Measurements from ENCODE around the gene PDGFRB. TPM values are rescaled to one million over a fixed set of nuclear protein-coding genes. Genes with fewer than 3 reads are reported as not detected.

Gene PDGFRB
- total and polyA plus RNA-seq, 2 of the 4 experiments (the other 2 are of a cell fraction): 108 to 124 TPM

DNA sequence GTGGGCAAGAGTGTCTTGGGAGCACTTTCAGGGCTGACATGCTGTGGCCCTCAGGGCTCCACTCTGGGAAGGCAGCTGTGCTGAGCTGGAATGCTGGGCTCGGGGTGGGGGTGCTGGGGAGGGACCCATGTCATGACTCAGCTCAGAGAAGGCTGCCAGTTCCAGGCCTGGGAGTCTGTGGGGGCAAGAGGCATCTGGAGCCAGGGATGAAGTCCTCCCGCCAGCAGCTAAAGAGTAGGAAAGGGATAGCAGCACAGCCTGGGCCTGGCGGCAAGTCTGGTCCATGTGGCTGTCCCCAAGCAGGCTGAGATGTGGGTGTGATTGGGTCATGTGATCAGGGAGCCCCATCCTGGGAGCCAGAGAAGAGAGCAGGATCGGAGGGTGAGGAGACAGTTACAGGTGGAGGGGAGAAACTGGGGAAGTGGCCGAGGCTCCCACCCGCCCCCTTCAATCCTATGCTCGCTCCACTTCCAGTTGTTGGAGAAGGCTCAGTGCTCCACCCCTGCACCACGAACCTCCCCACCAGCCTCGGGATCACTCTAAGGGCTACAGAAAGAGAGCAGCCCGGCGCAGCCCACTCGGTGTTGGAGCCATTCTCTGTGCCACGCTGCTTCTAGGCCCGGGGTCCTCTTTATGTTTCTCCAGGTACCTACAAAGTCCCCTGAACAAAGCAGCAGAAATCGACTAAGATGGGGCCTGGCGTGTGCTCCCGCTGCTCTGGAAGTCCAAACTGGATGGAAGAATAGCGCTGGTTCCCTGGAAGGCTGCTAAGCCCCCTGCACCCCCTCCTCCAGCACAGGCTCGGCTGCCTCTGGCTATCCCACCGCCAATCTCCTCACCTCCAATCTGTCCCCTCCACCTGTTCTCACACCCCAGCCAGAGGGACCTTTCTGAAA, 12.0 kb downstream of the PDGFRB start:
- no TSS peak for BruUV-seq (replicated peaks)
- Histone ChIP-seq H3K4me1 (ENCODE audit: control insufficient read depth, insufficient read depth, low read length) (peaks cover 60% of the 10 kb centered on the region), H3K9ac (ENCODE audit: low read depth, low read length) (peak overlapping the region; percentile 75)
- TF ChIP-seq NFE2L2 (IDR thresholded peaks at IDR 0.05; ENCODE audit: low read depth, low read length) (peak; percentile 73), BHLHE40 (IDR thresholded peaks at IDR 0.05; ENCODE audit: low read depth, low read length) (peak; percentile 17; the same call in 1 of the 2 replicates), FOS (IDR thresholded peaks at IDR 0.05; ENCODE audit: low read depth, low read length) (peak; percentile 26; the same call in 1 of the 2 replicates), SMC3 (IDR thresholded peaks at IDR 0.05; ENCODE audit: low read depth, low read length) (0 out of 2 replicates have a peak, but pooled peaks have one; percentile 3), MAZ (IDR thresholded peaks at IDR 0.05; ENCODE audit: borderline replicate concordance, low read depth, low read length) (peak; percentile 87), MXI1 (IDR thresholded peaks at IDR 0.05; ENCODE audit: borderline replicate concordance, low read depth, low read length) (no peak), CEBPB (IDR thresholded peaks at IDR 0.05; ENCODE audit: low read depth, low read length) (no peak), POLR2A (IDR thresholded peaks at IDR 0.05; ENCODE audit: low read depth, low read length) (peak; percentile 50), RFX5 (IDR thresholded peaks at IDR 0.05; ENCODE audit: low read depth, low read length) (no peak), RCOR1 (IDR thresholded peaks at IDR 0.05; ENCODE audit: insufficient replicate concordance, low read length) (peak; percentile 61), CHD1 (IDR thresholded peaks at IDR 0.05; ENCODE audit: low read depth, low read length) (no peak)
- TF ChIP-seq, protein P1, sequence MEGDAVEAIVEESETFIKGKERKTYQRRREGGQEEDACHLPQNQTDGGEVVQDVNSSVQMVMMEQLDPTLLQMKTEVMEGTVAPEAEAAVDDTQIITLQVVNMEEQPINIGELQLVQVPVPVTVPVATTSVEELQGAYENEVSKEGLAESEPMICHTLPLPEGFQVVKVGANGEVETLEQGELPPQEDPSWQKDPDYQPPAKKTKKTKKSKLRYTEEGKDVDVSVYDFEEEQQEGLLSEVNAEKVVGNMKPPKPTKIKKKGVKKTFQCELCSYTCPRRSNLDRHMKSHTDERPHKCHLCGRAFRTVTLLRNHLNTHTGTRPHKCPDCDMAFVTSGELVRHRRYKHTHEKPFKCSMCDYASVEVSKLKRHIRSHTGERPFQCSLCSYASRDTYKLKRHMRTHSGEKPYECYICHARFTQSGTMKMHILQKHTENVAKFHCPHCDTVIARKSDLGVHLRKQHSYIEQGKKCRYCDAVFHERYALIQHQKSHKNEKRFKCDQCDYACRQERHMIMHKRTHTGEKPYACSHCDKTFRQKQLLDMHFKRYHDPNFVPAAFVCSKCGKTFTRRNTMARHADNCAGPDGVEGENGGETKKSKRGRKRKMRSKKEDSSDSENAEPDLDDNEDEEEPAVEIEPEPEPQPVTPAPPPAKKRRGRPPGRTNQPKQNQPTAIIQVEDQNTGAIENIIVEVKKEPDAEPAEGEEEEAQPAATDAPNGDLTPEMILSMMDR (conservative IDR thresholded peaks at IDR 0.05; ENCODE audit: low read depth, low read length): no peak
- TF ChIP-seq, protein P2, sequence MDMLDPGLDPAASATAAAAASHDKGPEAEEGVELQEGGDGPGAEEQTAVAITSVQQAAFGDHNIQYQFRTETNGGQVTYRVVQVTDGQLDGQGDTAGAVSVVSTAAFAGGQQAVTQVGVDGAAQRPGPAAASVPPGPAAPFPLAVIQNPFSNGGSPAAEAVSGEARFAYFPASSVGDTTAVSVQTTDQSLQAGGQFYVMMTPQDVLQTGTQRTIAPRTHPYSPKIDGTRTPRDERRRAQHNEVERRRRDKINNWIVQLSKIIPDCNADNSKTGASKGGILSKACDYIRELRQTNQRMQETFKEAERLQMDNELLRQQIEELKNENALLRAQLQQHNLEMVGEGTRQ (IDR thresholded peaks at IDR 0.05; ENCODE audit: low read depth, low read length): peak; percentile 65

More for the DNA sequence above, 12.0 kb downstream of the PDGFRB start:
- Histone ChIP-seq H4K5ac (ENCODE audit: low read depth, low read length) (peak overlapping the region; percentile 95), H3K27me3 (ENCODE audit: control insufficient read depth, insufficient read depth, low read length) (no peaks in the 10 kb centered on the region), H3K56ac (ENCODE audit: extremely low read depth, insufficient read depth, low read length) (peak overlapping the region; percentile 99), H4K8ac (ENCODE audit: low read depth in 2 of 2, low read length in 2 of 2) (peak overlapping the region; percentile 98 to 100), H3K14ac (replicated peaks; ENCODE audit: low read depth, low read length) (peak overlapping the region; percentile 98), H3K23ac (ENCODE audit: low read depth, low read length) (peak overlapping the region; percentile 99), H2AFZ (replicated peaks; ENCODE audit: low read length, poor library complexity) (peak overlapping the region; percentile 86), H3K27ac (ENCODE audit: insufficient read depth, low read length) (peak overlapping the region; percentile 98), H2AK5ac (ENCODE audit: low read depth, low read length) (peak overlapping the region; percentile 97), H2BK15ac (ENCODE audit: low read depth, low read length) (peak overlapping the region; percentile 95), H3K4me3 (ENCODE audit: insufficient read depth, low read depth, low read length) (no peak overlapping the region), H2BK5ac (ENCODE audit: low read depth, low read length, poor library complexity, severe bottlenecking) (peak overlapping the region; percentile 98), H2AK9ac (replicated peaks; ENCODE audit: low read depth, low read length, poor library complexity) (peak overlapping the region; percentile 100), H4K20me1 (ENCODE audit: insufficient read depth, low read length) (peaks cover 10% of the 10 kb centered on the region; the same call in 1 of the 2 replicates), H2BK20ac (ENCODE audit: low read depth, low read length) (peak overlapping the region; percentile 99), H3K36me3 (ENCODE audit: control insufficient read depth, insufficient read depth, low read length) (peaks cover 21% of the 10 kb centered on the region), H4K91ac (ENCODE audit: insufficient read depth, low read depth, low read length) (peak overlapping the region; percentile 99), H3K4me2 (ENCODE audit: low read depth, low read length) (peak overlapping the region; percentile 78), H3K9me1 (ENCODE audit: insufficient read depth, low read length) (peaks cover 24% of the 10 kb centered on the region), H3K4ac (ENCODE audit: low read depth, low read length) (peak overlapping the region; percentile 100), H3K18ac (ENCODE audit: low read depth, low read length) (peak overlapping the region; percentile 94), H3K79me1 (ENCODE audit: low read depth in 1 of 2, low read length in 2 of 2) (peaks cover 17 to 75% of the 10 kb centered on the region in 2 experiments), H2BK120ac (ENCODE audit: low read depth, low read length) (peak overlapping the region; percentile 100), H3K9me3 (ENCODE audit: control insufficient read depth, insufficient read depth, low read length) (no peaks in the 10 kb centered on the region)
- peak; percentile 36 for ATAC-seq (ENCODE audit: low read depth)
- in situ Hi-C loops (cut with MboI; ENCODE audit: low sequenced_read_pairs) (no loop called here), intact Hi-C loops (cut with micrococcal nuclease) (loop anchor here (1.0 kb wide), 1 partner anchor 11 kb away; no protein-coding TSS in a partner anchor), dilution Hi-C loops (cut with HindIII; ENCODE audit: low sequenced_read_pairs, unreplicated experiment) (no loop called here)
- ChIA-PET POLR2A (ENCODE audit: unreplicated experiment) (interaction anchor here (0.6 to 1.4 kb wide), 4 partner anchors 10 to 202 kb away, joined by 3 to 5 read pairs (median 4); partner anchors contain the start of gene PDGFRB), CTCF (interaction anchor here (0.9 kb wide), 1 partner anchor 8 kb away, joined by 5 read pairs; no protein-coding TSS in a partner anchor)
- DNase-seq: peak; percentile 96
- 34% methylated on average over 6 of the region's 20 CpGs; no CpG with 5 or more reads in 1 of the 2 experiments for WGBS, 2 experiments (ENCODE audit: extremely low coverage in 2 of 2, insufficient read length in 1 of 2)
